Muscle of leg (tissue), 11 donors: Measurements from ENCODE around the gene ZNF808. TPM values are rescaled to one million over a fixed set of nuclear protein-coding genes. Genes with fewer than 3 reads are reported as not detected.
"Not testable (repeated sequence)": the region's sequence is repeated elsewhere in the genome, so short reads cannot be mapped to it uniquely, and the experiment has no call there.

ENCODE experiments used
- DNase-seq: peaks from one replicate; pipeline ENCODE4 v3.0.0; 2013
- H3K27ac ChIP-seq: one replicate; pipeline ENCODE4 v1.5.1; 2013; ENCODE audit warnings: mild to moderate bottlenecking, low read length, control low read depth
- H3K27me3 ChIP-seq: one replicate; pipeline ENCODE4 v1.6.1; 2013; ENCODE audit warnings: low read length; ENCODE audit not compliant: control insufficient read depth, insufficient read depth
- H3K36me3 ChIP-seq: one replicate; pipeline ENCODE4 v1.6.1; 2013; ENCODE audit warnings: low read length; ENCODE audit not compliant: control insufficient read depth, insufficient read depth
- H3K4me1 ChIP-seq: one replicate; pipeline ENCODE4 v1.6.1; 2013; ENCODE audit warnings: low read length; ENCODE audit not compliant: control insufficient read depth, insufficient read depth
- H3K4me3 ChIP-seq: one replicate; pipeline ENCODE4 v1.5.1; 2013; ENCODE audit warnings: low read length, control low read depth
- H3K9me3 ChIP-seq: replicated peaks from 2 replicates; pipeline ENCODE4 v1.6.1; 2013; ENCODE audit warnings: low read depth, low read length; ENCODE audit not compliant: control insufficient read depth
- WGBS: methylation state at CpG from one replicate; pipeline ENCODE4 v1.1.5; 2013; ENCODE audit warnings: missing lambda C conversion rate; ENCODE audit not compliant: insufficient coverage; 5-methylcytosine and 5-hydroxymethylcytosine counted together
- polyA plus RNA-seq, 8 donors: library from polyadenylated mRNA; unstranded; fragments of 120-200 nt; gene quantifications; one replicate each; pipeline versions ENCODE4 v1.2.1 to v1.2.3, GENCODE V29; 2013; ENCODE audit warnings: inconsistent platforms in 1 of 8, low replicate concordance in 1 of 8; ENCODE audit not compliant: insufficient read length in 8 of 8, insufficient read depth in 1 of 8
- total RNA-seq: library from RNA; stranded (reverse); fragments of 120-200 nt; gene quantifications from one replicate; pipeline ENCODE4 v1.2.4, GENCODE V29; 2013

Gene ZNF808
- total and polyA plus RNA-seq, 9 donors = 3.6 to 15.9 (median 5.7) TPM

GRCh38 chr19:52592301-52592700, 64.8 kb downstream of the ZNF808 start:
- no peaks in the 10 kb centered on the region for H3K27me3 ChIP-seq
- WGBS = no CpG with 5 or more reads among the region's 3 CpGs
- peaks cover 29% of the 10 kb centered on the region for H3K36me3 ChIP-seq
- no peaks in the 10 kb centered on the region for H3K9me3 ChIP-seq
- no peaks in the 10 kb centered on the region for H3K4me1 ChIP-seq
- DNase-seq = no peak
- H3K27ac ChIP-seq = no peak overlapping the region
- H3K4me3 ChIP-seq = no peak overlapping the region

DNA sequence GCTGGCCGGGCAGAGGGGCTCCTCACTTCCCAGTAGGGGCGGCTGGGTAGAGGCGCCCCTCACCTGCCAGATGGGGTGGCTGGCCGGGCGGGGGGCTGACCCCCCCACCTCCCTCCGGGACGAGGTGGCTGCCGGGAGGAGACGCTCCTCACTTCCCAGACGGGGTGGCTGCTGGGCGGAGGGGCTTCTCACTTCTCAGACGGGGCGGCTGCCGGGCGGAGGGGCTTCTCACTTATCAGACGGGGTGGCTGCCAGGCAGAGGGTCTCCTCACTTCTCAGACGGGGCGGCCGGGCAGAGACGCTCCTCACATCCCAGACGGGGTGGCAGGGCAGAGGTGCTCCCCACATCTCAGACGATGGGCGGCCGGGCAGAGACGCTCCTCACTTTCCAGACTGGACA, 66.0 kb downstream of the ZNF808 start:
- H3K27ac ChIP-seq, H3K4me1 ChIP-seq, H3K9me3 ChIP-seq, DNase-seq, H3K27me3 ChIP-seq, H3K4me3 ChIP-seq: not testable (repeated sequence)
- H3K36me3 ChIP-seq = peaks cover 29% of the 10 kb centered on the region
- 97% methylated on average over 6 of the region's 25 CpGs for WGBS

DNA sequence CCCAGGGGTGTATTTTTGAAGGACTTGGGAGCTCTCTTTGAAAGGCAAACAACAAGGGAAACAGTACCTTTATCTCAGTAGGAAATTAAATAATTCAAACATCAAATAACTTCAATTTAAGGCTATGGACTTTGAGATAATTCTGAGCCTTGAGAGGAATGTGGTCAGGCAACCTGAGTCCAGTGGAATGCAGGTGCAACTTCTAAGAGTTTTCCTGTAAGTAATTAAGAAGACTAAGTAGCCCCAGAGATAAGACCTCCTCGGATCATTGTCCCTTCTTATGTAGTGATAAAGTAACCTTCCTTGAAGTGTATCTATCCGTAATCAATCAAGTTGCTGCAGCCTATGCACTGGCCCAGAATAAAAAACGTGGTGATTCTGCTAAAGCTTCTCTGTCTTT, 71.8 kb downstream of the ZNF808 start:
- Histone ChIP-seq H3K27me3 (no peaks in the 10 kb centered on the region), H3K27ac (no peak overlapping the region), H3K9me3 (no peaks in the 10 kb centered on the region), H3K36me3 (peaks cover 12% of the 10 kb centered on the region), H3K4me3 (no peak overlapping the region), H3K4me1 (peaks cover 11% of the 10 kb centered on the region)
- no peak for DNase-seq
- WGBS = 80% methylated on average over 1 of the region's 3 CpGs

DNA sequence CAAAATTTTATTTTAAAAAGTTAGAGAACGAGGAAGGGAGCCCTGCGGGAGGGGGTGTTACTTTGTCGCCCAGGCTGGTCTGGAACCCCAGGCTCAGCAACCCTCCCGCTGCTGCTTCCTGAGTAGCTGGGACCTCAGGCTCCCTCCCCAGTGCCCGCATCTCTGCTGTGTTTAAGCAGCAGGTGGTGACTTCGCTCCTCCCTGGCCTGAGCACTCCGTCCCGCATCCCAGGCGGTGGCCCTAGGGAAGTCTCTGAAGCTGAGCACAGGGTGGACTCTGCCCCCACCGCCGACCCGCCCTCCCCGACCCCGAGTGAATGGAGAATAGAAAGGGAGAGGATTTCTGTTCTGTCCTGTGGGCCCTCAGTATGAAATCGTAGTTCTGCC, 73.2 kb downstream of the ZNF808 start:
- H3K4me1 ChIP-seq = peaks cover 11% of the 10 kb centered on the region
- H3K27me3 ChIP-seq = no peaks in the 10 kb centered on the region
- peak overlapping the region; percentile 55 for H3K4me3 ChIP-seq
- no peak for DNase-seq
- no peaks in the 10 kb centered on the region for H3K9me3 ChIP-seq
- peaks cover 12% of the 10 kb centered on the region for H3K36me3 ChIP-seq
- H3K27ac ChIP-seq = peak overlapping the region; percentile 49
- 0% methylated on average over 5 of the region's 15 CpGs for WGBS

DNA sequence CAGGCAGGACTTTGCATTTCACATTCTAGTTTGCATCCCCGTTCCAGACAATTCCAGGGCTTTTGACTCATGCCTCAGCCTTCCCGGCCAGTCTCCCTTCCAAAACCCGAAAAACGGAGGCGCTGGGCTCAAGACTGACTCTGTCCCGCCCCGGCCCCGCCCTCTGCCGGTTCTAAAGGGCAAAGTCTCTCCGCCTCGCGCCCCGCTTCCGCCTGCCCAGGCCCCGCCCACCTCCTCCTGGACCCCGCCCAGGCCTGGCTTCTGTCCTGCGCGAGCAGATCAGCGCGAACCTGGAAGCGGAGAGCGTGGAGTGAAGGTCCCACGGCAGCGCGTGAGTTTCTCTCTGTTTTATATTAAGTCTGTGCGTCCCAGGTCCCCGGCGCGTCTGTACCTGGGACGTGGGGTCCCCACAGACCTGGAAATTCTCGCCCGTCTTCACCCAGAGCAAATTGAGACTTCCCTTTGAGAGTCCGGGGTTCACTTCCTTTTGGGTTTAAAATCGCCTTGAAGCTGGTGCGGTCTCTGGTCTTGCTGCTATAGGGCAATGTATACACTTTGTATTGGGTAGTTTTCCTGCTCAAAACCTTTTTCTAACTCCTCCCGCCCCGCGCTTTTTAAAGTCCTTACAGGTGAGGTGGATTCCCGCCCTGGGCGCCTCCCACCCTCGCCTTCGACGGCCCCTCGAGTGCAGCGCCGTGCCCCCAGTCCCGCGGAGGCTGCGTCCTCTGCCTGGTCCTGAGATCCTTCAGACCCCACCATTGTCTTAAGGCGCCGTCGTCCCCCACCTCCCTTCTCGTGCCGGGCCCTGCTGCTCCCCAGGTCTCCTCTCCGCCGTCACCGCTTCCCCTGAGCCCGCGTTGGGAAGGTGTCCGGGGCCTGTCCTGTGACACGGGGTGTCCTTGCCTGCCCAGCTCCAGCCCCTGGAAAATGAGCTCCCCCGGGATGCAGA, 73.8 kb downstream of the ZNF808 start:
- Histone ChIP-seq H3K27me3 (no peaks in the 10 kb centered on the region), H3K4me3 (peak overlapping the region; percentile 55), H3K27ac (peak overlapping the region; percentile 49), H3K36me3 (peaks cover 12% of the 10 kb centered on the region), H3K9me3 (no peaks in the 10 kb centered on the region), H3K4me1 (peaks cover 11% of the 10 kb centered on the region)
- WGBS = under 1% methylated on average over 56 of the region's 62 CpGs
- DNase-seq = peak; percentile 94

- 58% methylated on average over 2 of the region's 3 CpGs for WGBS
- H3K27ac ChIP-seq = peak overlapping the region; percentile 25
- not testable (repeated sequence) for H3K9me3 ChIP-seq, H3K27me3 ChIP-seq, H3K36me3 ChIP-seq
- peaks cover 11% of the 10 kb centered on the region for H3K4me1 ChIP-seq
- H3K4me3 ChIP-seq = peak overlapping the region; percentile 55
- DNase-seq = peak; percentile 30
These were observed 74.5 kb downstream of the ZNF808 start for GRCh38 chr19:52601974-52602366.

- no peak for DNase-seq
- Histone ChIP-seq H3K27ac (no peak overlapping the region), H3K4me1 (peaks cover 11% of the 10 kb centered on the region), H3K27me3 (no peaks in the 10 kb centered on the region), H3K9me3 (no peaks in the 10 kb centered on the region), H3K36me3 (peaks cover 5% of the 10 kb centered on the region), H3K4me3 (no peak overlapping the region)
- whole genome bisulfite sequencing = no CpG with 5 or more reads among the region's 2 CpGs
These were observed 75.5 kb downstream of the ZNF808 start for GRCh38 chr19:52602941-52603340.

GRCh38 chr19:52603558-52604207, 76.2 kb downstream of the ZNF808 start:
- no peaks in the 10 kb centered on the region for H3K9me3 ChIP-seq
- H3K27ac ChIP-seq = no peak overlapping the region
- no peaks in the 10 kb centered on the region for H3K27me3 ChIP-seq
- H3K36me3 ChIP-seq = peaks cover 5% of the 10 kb centered on the region
- WGBS = 80% methylated on average over 3 of the region's 14 CpGs
- peaks cover 11% of the 10 kb centered on the region for H3K4me1 ChIP-seq
- peak; percentile 5 for DNase-seq
- no peak overlapping the region for H3K4me3 ChIP-seq
